Measurements from ENCODE around the gene ADAMTS1.

- TF ChIP-seq, protein P1, sequence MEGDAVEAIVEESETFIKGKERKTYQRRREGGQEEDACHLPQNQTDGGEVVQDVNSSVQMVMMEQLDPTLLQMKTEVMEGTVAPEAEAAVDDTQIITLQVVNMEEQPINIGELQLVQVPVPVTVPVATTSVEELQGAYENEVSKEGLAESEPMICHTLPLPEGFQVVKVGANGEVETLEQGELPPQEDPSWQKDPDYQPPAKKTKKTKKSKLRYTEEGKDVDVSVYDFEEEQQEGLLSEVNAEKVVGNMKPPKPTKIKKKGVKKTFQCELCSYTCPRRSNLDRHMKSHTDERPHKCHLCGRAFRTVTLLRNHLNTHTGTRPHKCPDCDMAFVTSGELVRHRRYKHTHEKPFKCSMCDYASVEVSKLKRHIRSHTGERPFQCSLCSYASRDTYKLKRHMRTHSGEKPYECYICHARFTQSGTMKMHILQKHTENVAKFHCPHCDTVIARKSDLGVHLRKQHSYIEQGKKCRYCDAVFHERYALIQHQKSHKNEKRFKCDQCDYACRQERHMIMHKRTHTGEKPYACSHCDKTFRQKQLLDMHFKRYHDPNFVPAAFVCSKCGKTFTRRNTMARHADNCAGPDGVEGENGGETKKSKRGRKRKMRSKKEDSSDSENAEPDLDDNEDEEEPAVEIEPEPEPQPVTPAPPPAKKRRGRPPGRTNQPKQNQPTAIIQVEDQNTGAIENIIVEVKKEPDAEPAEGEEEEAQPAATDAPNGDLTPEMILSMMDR (IDR thresholded peaks at IDR 0.05; ENCODE audit: low read depth, low read length), result no peak
- TF ChIP-seq, protein P2, sequence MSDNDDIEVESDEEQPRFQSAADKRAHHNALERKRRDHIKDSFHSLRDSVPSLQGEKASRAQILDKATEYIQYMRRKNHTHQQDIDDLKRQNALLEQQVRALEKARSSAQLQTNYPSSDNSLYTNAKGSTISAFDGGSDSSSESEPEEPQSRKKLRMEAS (IDR thresholded peaks at IDR 0.05; ENCODE audit: low read depth, low read length), result no peak
Observed at GRCh38 chr21:26877018-26877417, 31.8 kb upstream of the ADAMTS1 start.
